ENCODE measurements around the gene FLVCR2.

FLVCR2 gene

DNA sequence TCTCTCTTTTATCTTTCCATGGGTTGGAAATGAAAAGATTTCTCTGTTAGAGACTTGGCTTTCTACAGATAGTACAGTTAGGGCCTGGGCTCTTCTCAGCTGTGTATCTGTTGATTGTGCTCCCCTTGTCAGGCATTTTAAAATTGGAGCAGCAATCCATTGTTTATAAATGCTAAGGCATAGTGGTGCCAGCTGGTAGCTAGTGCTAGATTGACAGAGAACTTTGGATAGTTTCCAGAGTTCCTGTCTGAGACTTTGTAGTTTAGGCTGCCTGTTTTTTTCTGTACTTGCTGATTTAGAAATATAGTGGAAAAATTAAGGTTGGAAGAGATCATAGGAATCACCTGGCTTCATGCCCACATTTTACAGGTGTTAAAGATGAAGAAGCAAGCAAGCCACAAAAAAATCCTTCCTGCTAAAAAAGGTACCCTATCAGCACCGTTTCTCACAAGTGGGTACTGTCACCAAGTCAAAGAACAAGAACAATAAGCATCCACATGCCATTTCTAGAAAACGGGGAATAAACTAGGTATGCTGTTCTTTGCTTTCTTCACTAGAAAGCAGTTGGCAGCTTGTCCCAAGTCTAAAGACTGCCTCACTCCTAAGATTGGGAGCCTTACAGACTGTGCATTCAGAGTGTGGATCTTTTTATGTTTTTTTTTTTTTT is 88.8 kb downstream of the FLVCR2 start:
- Histone ChIP-seq H3K9me3 (ENCODE audit: insufficient read depth, low read length) (no peaks in the 10 kb centered on the region), H3K36me3 (ENCODE audit: low read length) (peaks cover 21% of the 10 kb centered on the region), H3K4me3 (ENCODE audit: insufficient read depth, low read length, poor library complexity, severe bottlenecking) (no peak overlapping the region), H3K27ac (ENCODE audit: low read depth, low read length) (no peak overlapping the region), H3F3A (ENCODE audit: insufficient read depth) (no peaks in the 10 kb centered on the region), H3K9ac (ENCODE audit: low read length) (no peak overlapping the region), H3K4me2 (ENCODE audit: low read depth, low read length, poor library complexity, severe bottlenecking) (no peak overlapping the region), H3K79me2 (ENCODE audit: insufficient read depth, low read length) (no peaks in the 10 kb centered on the region), H2AFZ (ENCODE audit: low read depth, low read length, severe bottlenecking) (no peak overlapping the region), H3K9me2 (replicated peaks; ENCODE audit: insufficient read depth, low read length) (no peaks in the 10 kb centered on the region), H3K27me3 (ENCODE audit: low read length) (no peaks in the 10 kb centered on the region), H4K20me1 (ENCODE audit: low read depth, low read length) (no peaks in the 10 kb centered on the region)
- no peak for TF ChIP-seq EZH2phosphoT487 (conservative IDR thresholded peaks at IDR 0.05; ENCODE audit: low read length)
- TF ChIP-seq, protein P1, sequence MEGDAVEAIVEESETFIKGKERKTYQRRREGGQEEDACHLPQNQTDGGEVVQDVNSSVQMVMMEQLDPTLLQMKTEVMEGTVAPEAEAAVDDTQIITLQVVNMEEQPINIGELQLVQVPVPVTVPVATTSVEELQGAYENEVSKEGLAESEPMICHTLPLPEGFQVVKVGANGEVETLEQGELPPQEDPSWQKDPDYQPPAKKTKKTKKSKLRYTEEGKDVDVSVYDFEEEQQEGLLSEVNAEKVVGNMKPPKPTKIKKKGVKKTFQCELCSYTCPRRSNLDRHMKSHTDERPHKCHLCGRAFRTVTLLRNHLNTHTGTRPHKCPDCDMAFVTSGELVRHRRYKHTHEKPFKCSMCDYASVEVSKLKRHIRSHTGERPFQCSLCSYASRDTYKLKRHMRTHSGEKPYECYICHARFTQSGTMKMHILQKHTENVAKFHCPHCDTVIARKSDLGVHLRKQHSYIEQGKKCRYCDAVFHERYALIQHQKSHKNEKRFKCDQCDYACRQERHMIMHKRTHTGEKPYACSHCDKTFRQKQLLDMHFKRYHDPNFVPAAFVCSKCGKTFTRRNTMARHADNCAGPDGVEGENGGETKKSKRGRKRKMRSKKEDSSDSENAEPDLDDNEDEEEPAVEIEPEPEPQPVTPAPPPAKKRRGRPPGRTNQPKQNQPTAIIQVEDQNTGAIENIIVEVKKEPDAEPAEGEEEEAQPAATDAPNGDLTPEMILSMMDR (IDR thresholded peaks at IDR 0.05; ENCODE audit: insufficient read depth, low read length, poor library complexity, severe bottlenecking), result no peak

DNA sequence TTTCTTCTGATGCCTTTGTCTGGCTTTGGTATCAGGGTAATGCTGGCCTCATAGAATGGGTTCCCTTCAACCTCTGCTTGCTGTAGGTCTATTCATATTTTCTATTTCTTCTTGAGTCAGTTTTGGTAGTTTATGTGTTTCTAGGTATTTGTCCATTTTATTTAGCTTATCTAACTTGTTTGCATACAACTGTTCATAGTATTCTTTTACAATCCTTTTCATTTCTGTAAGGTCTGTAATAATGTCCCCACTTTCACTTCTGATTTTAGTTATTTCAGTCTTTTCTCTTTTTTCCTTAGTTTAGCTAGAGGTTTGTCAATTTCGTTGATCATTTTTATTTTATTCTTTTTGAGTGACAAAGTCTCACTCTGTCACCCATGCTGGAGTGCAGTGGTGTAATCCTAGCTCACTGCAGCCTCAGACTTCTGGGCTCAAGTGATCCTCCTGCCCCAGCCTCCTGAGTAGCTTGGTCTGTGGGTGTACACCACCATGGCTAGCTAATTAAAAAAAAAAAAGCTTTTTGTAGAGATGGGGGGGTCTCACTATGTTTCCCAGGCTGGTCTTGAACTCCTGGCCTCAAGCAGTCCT is 94.3 kb downstream of the FLVCR2 start:
- no peak overlapping the region for H3K27ac ChIP-seq (ENCODE audit: low read depth, low read length)
- peaks cover 5% of the 10 kb centered on the region for H3F3A ChIP-seq (ENCODE audit: insufficient read depth)
- TF ChIP-seq EZH2phosphoT487 (conservative IDR thresholded peaks at IDR 0.05; ENCODE audit: low read length), result no peak
- TF ChIP-seq, protein P1 (IDR thresholded peaks at IDR 0.05; ENCODE audit: insufficient read depth, low read length, poor library complexity, severe bottlenecking), result no peak
- no peaks in the 10 kb centered on the region for H3K79me2 ChIP-seq (ENCODE audit: insufficient read depth, low read length)
- H4K20me1 ChIP-seq (ENCODE audit: low read depth, low read length), result no peaks in the 10 kb centered on the region
- H3K9ac ChIP-seq (ENCODE audit: low read length), result no peak overlapping the region
- no peak overlapping the region for H2AFZ ChIP-seq (ENCODE audit: low read depth, low read length, severe bottlenecking)
- H3K9me2 ChIP-seq (replicated peaks; ENCODE audit: insufficient read depth, low read length), result no peaks in the 10 kb centered on the region
- H3K4me2 ChIP-seq (ENCODE audit: low read depth, low read length, poor library complexity, severe bottlenecking), result no peak overlapping the region
- peaks cover 17% of the 10 kb centered on the region for H3K36me3 ChIP-seq (ENCODE audit: low read length)
- H3K4me3 ChIP-seq (ENCODE audit: insufficient read depth, low read length, poor library complexity, severe bottlenecking), result no peak overlapping the region
- H3K27me3 ChIP-seq (ENCODE audit: low read length), result no peaks in the 10 kb centered on the region
- H3K9me3 ChIP-seq (ENCODE audit: insufficient read depth, low read length), result no peaks in the 10 kb centered on the region

DNA sequence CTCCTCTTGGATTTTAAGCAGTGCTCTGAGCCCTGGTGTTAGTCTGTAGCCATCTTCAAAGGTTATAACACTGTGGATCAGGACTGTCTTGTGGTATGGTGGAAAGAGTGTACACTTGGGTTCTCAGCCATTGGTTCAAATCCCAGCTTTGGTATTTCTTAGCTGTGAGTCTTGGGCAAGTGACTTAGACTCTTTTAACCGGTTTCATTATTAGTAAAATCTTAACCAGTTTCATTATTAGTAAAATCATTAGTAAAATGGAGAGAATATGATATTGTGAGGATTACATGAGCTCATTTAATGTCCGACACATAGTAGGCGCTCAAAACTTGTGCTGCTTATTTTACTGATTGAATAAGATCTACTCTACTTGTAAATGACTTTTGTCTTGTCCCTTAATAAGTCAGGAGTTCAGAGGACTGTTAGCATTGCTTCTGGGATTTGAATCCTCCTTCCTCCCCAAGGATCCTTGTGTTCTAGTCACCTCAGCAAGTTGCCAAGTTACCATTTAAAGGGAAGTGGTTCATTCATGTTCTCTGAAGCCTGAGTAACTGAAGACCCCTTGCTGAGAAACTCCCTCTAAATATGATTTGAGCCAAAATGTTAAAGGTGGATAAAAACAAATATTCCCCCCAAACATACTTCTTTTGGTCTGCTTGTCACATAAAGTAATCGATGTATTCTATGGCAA is 95.1 kb downstream of the FLVCR2 start:
- Histone ChIP-seq H3K27ac (ENCODE audit: low read depth, low read length) (no peak overlapping the region), H3K9me3 (ENCODE audit: insufficient read depth, low read length) (no peaks in the 10 kb centered on the region), H3K4me2 (ENCODE audit: low read depth, low read length, poor library complexity, severe bottlenecking) (no peak overlapping the region), H3K9ac (ENCODE audit: low read length) (no peak overlapping the region), H4K20me1 (ENCODE audit: low read depth, low read length) (no peaks in the 10 kb centered on the region), H3K36me3 (ENCODE audit: low read length) (peaks cover 17% of the 10 kb centered on the region), H3F3A (ENCODE audit: insufficient read depth) (peaks cover 5% of the 10 kb centered on the region), H3K4me3 (ENCODE audit: insufficient read depth, low read length, poor library complexity, severe bottlenecking) (no peak overlapping the region), H3K9me2 (replicated peaks; ENCODE audit: insufficient read depth, low read length) (no peaks in the 10 kb centered on the region), H3K27me3 (ENCODE audit: low read length) (no peaks in the 10 kb centered on the region), H2AFZ (ENCODE audit: low read depth, low read length, severe bottlenecking) (no peak overlapping the region), H3K79me2 (ENCODE audit: insufficient read depth, low read length) (no peaks in the 10 kb centered on the region)
- no peak for TF ChIP-seq EZH2phosphoT487 (conservative IDR thresholded peaks at IDR 0.05; ENCODE audit: low read length)
